HG02840 (cell line): ENCODE results near the gene MED9.

Source experiments
- ATAC-seq: cut with Tn5 transposase; IDR thresholded peaks from one replicate; pipeline ENCODE4 v1.9.1; 2021; ENCODE audit warnings: mild to moderate bottlenecking, moderate library complexity, moderate number of reproducible peaks; ENCODE audit not compliant: unreplicated experiment, low FRiP score

Gene MED9

GRCh38 chr17:17500999-17501605 lies 24.3 kb downstream of the MED9 start:
- ATAC-seq, result no peak

- ATAC-seq, result no peak
Measured at GRCh38 chr17:17502741-17503565, 26.2 kb downstream of the MED9 start.

- no peak for ATAC-seq
Measured at GRCh38 chr17:17503566-17504130, 26.8 kb downstream of the MED9 start.

- ATAC-seq, result no peak
Measured at GRCh38 chr17:17504341-17505140, 27.7 kb downstream of the MED9 start.

GRCh38 chr17:17505151-17505550 lies 28.4 kb downstream of the MED9 start:
- no peak for ATAC-seq

GRCh38 chr17:17505610-17506171 lies 28.9 kb downstream of the MED9 start:
- no peak for ATAC-seq

GRCh38 chr17:17506181-17506741 lies 29.5 kb downstream of the MED9 start:
- no peak for ATAC-seq

GRCh38 chr17:17506893-17507464 lies 30.2 kb downstream of the MED9 start:
- no peak for ATAC-seq

GRCh38 chr17:17507465-17508011 lies 30.7 kb downstream of the MED9 start:
- ATAC-seq, result no peak

- no peak for ATAC-seq
Measured at GRCh38 chr17:17508019-17508535, 31.3 kb downstream of the MED9 start.

- ATAC-seq, result no peak
Measured at GRCh38 chr17:17508646-17509591, 32.1 kb downstream of the MED9 start.

- ATAC-seq, result no peak
Measured at GRCh38 chr17:17509601-17510425, 33.0 kb downstream of the MED9 start.

GRCh38 chr17:17510456-17511292 lies 33.9 kb downstream of the MED9 start:
- no peak for ATAC-seq

- no peak for ATAC-seq
Measured at GRCh38 chr17:17511293-17511741, 34.5 kb downstream of the MED9 start.

- no peak for ATAC-seq
Measured at GRCh38 chr17:17511881-17512858, 35.4 kb downstream of the MED9 start.
